Measurements from ENCODE around the gene OR52A1. TPM values are rescaled to one million over a fixed set of nuclear protein-coding genes. Genes with fewer than 3 reads are reported as not detected.

OR52A1 gene
- total and polyA plus RNA-seq, 2 donors (not counting 3 experiments of a cell fraction or from before 2014, with no cell fraction given) = not detected

- DNase-seq (ENCODE audit: low read depth, low spot score) (no peak), FAIRE-seq (no peak)
- Histone ChIP-seq H4K20me1 (replicated peaks; ENCODE audit: control insufficient read depth, extremely low read depth, insufficient read depth, low read length) (no peaks in the 10 kb centered on the region), H3K9ac (replicated peaks; ENCODE audit: extremely low read depth, insufficient read depth, low read length) (no peak overlapping the region), H3K27ac (ENCODE audit: insufficient read depth, low read depth, low read length) (no peak overlapping the region), H3K36me3 (ENCODE audit: control insufficient read depth in 2 of 2, extremely low read depth in 1 of 2, insufficient read depth in 2 of 2, low read length in 2 of 2) (no peaks in the 10 kb centered on the region), H3K79me2 (ENCODE audit: control insufficient read depth, insufficient read depth, low read length) (no peaks in the 10 kb centered on the region), H3K4me2 (ENCODE audit: insufficient read depth, low read length) (no peak overlapping the region), H3K27me3 (ENCODE audit: control insufficient read depth in 2 of 2, insufficient read depth in 2 of 2, low read length in 2 of 2) (no peaks in the 10 kb centered on the region), H3K4me1 (ENCODE audit: control insufficient read depth, extremely low read depth, insufficient read depth, low read length) (no peaks in the 10 kb centered on the region), H3K4me3 (replicated peaks in 1 of 3; ENCODE audit: insufficient read depth in 1 of 3, low read depth in 1 of 3, low read length in 3 of 3) (no peak overlapping the region), H3K9me1 (replicated peaks; ENCODE audit: control insufficient read depth, extremely low read depth, insufficient read depth, low read length) (no peaks in the 10 kb centered on the region), H2AFZ (ENCODE audit: low read depth, low read length) (no peak overlapping the region), H3K9me3 (replicated peaks; ENCODE audit: control insufficient read depth, insufficient read depth, low read length) (no peaks in the 10 kb centered on the region)
- POLR2A ChIA-PET = no interaction called here
- dilution Hi-C loops (cut with MboI; ENCODE audit: extremely low pct_ligation_motif_present, low sequenced_read_pairs) = no loop called here
- intact Hi-C loops (cut with micrococcal nuclease) = no loop called here
- CTCF ChIA-PET = no interaction called here
- no peak for TF ChIP-seq JUN (IDR thresholded peaks at IDR 0.05; ENCODE audit: borderline replicate concordance, insufficient read depth, insufficient read length, low read depth)
- BruUV-seq (replicated peaks) = no TSS peak
Observed at GRCh38 chr11:5136261-5136660, 18.3 kb downstream of the OR52A1 start.

GRCh38 chr11:5131584-5132335, 22.8 kb downstream of the OR52A1 start:
- Histone ChIP-seq H3K4me3 (replicated peaks in 1 of 3; ENCODE audit: insufficient read depth in 1 of 3, low read depth in 1 of 3, low read length in 3 of 3) (no peak overlapping the region), H2AFZ (ENCODE audit: low read depth, low read length) (no peak overlapping the region), H3K27ac (ENCODE audit: insufficient read depth, low read depth, low read length) (no peak overlapping the region), H3K9me3 (replicated peaks; ENCODE audit: control insufficient read depth, insufficient read depth, low read length) (no peaks in the 10 kb centered on the region), H3K4me2 (ENCODE audit: insufficient read depth, low read length) (no peak overlapping the region), H3K79me2 (ENCODE audit: control insufficient read depth, insufficient read depth, low read length) (no peaks in the 10 kb centered on the region), H3K36me3 (ENCODE audit: control insufficient read depth in 2 of 2, extremely low read depth in 1 of 2, insufficient read depth in 2 of 2, low read length in 2 of 2) (no peaks in the 10 kb centered on the region), H3K4me1 (ENCODE audit: control insufficient read depth, extremely low read depth, insufficient read depth, low read length) (no peaks in the 10 kb centered on the region), H3K9me1 (replicated peaks; ENCODE audit: control insufficient read depth, extremely low read depth, insufficient read depth, low read length) (no peaks in the 10 kb centered on the region), H4K20me1 (replicated peaks; ENCODE audit: control insufficient read depth, extremely low read depth, insufficient read depth, low read length) (no peaks in the 10 kb centered on the region), H3K27me3 (ENCODE audit: control insufficient read depth in 2 of 2, insufficient read depth in 2 of 2, low read length in 2 of 2) (no peaks in the 10 kb centered on the region), H3K9ac (replicated peaks; ENCODE audit: extremely low read depth, insufficient read depth, low read length) (no peak overlapping the region)
- POLR2A ChIA-PET = no interaction called here
- intact Hi-C loops (cut with micrococcal nuclease) (no loop called here), dilution Hi-C loops (cut with MboI; ENCODE audit: extremely low pct_ligation_motif_present, low sequenced_read_pairs) (no loop called here)
- DNase-seq (ENCODE audit: low read depth, low spot score) (no peak), FAIRE-seq (no peak)
- TF ChIP-seq GATA2 (IDR thresholded peaks at IDR 0.05; ENCODE audit: insufficient read depth, insufficient read length, low read depth, low read length) = no peak
- TF ChIP-seq CTCF (IDR thresholded peaks at IDR 0.05; ENCODE audit: extremely low read depth in 1 of 2, insufficient read depth in 1 of 2, low read depth in 1 of 2, low read length in 2 of 2) = no peak
- no peak for TF ChIP-seq POLR2AphosphoS5 (IDR thresholded peaks at IDR 0.05; ENCODE audit: insufficient read depth, low read depth, low read length)
- TF ChIP-seq MYC (IDR thresholded peaks at IDR 0.05; ENCODE audit: low read depth, low read length) = no peak
- TF ChIP-seq POLR2A (IDR thresholded peaks at IDR 0.05; ENCODE audit: low read depth, low read length) = no peak
- TF ChIP-seq EZH2 (IDR thresholded peaks at IDR 0.05; ENCODE audit: borderline replicate concordance, low read depth, low read length, severe bottlenecking) = no peak
- TF ChIP-seq JUN (IDR thresholded peaks at IDR 0.05; ENCODE audit: borderline replicate concordance, insufficient read depth, insufficient read length, low read depth) = no peak
- TF ChIP-seq MAX (IDR thresholded peaks at IDR 0.05; ENCODE audit: insufficient read depth, insufficient read length) = no peak
- no peak for TF ChIP-seq FOS (IDR thresholded peaks at IDR 0.05; ENCODE audit: borderline replicate concordance, insufficient read depth, low read length)
- CTCF ChIA-PET = no interaction called here
- BruUV-seq (replicated peaks) = no TSS peak

All from endothelial cell of umbilical vein (primary cell).